ENCODE measurements around the gene EFHB.
"Not testable (repeated sequence)": the region's sequence is repeated elsewhere in the genome, so short reads cannot be mapped to it uniquely, and the experiment has no call there.

The EFHB gene

DNA sequence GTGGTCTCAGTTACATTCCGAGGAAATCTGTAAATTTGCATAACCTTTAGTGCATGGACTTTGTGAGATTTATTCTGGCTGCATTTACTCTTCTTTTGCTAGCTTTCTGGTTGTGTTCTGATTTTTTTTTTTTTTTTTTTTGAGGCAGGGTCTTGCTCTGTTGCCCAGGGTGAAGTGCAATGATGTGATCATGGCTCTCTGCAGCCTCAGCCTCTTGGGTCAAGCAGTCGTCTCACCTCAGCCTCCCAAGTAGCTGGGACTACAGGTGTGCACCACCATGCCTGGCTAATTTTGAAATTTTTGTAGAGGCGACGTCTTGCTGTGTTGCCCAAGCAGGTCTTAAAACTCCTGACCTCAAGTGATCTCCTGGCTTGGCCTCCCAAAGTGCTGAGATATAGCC, 25.5 kb upstream of the EFHB start (continued):
- TF ChIP-seq, protein P1, sequence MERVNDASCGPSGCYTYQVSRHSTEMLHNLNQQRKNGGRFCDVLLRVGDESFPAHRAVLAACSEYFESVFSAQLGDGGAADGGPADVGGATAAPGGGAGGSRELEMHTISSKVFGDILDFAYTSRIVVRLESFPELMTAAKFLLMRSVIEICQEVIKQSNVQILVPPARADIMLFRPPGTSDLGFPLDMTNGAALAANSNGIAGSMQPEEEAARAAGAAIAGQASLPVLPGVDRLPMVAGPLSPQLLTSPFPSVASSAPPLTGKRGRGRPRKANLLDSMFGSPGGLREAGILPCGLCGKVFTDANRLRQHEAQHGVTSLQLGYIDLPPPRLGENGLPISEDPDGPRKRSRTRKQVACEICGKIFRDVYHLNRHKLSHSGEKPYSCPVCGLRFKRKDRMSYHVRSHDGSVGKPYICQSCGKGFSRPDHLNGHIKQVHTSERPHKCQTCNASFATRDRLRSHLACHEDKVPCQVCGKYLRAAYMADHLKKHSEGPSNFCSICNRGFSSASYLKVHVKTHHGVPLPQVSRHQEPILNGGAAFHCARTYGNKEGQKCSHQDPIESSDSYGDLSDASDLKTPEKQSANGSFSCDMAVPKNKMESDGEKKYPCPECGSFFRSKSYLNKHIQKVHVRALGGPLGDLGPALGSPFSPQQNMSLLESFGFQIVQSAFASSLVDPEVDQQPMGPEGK (CRISPR knock-in tag; IDR thresholded peaks at IDR 0.05; ENCODE audit: borderline replicate concordance), result no peak
- TF ChIP-seq TCF4 (CRISPR knock-in tag; IDR thresholded peaks at IDR 0.05; ENCODE audit: borderline replicate concordance), result no peak
- TF ChIP-seq ZFP30 (CRISPR knock-in tag; IDR thresholded peaks at IDR 0.05), result no peak
- TF ChIP-seq ZNF565 (CRISPR knock-in tag; conservative IDR thresholded peaks at IDR 0.05; ENCODE audit: low read depth), result no peak
- TF ChIP-seq ESRRG (CRISPR knock-in tag; IDR thresholded peaks at IDR 0.05), result no peak

DNA sequence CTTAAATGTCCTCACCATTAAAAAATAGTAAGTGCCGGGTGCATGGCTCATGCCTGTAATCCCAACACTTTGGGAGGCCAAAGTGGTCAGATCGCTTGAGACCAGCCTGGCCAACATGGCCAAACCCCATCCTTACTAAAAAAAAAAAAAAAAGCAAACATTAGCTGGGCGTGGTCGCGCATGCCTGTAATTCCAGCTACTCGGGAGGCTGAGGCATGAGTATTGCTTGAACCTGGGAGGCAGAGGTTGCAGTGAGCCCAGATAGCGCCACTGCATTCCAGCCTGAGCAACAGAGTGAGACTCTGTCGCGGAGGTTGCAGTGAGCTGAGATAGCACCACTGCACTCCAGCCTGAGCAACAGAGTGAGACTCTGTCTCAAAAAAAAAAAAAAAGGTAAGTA, 23.3 kb upstream of the EFHB start:
- not testable (repeated sequence) for ATAC-seq

DNA sequence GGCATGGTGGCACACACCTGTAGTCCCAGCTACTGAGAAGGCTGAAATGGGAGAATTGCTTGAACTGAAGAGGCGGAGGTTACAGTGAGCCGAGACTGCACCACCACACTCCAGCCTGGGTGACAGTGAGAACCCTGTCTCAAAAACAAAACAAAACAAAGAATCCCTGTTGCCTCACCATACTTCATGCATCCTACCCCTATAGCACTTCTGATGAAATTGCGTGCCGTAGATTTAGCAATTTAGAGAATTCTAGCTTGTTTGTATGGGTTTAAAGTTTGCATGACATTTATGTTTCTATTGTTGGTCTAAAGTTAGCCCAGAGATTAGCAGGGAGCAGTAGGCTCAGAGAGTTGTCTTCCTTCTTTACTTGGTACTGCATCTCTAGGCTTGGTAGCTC, 20.7 kb upstream of the EFHB start:
- TF ChIP-seq, protein P2, sequence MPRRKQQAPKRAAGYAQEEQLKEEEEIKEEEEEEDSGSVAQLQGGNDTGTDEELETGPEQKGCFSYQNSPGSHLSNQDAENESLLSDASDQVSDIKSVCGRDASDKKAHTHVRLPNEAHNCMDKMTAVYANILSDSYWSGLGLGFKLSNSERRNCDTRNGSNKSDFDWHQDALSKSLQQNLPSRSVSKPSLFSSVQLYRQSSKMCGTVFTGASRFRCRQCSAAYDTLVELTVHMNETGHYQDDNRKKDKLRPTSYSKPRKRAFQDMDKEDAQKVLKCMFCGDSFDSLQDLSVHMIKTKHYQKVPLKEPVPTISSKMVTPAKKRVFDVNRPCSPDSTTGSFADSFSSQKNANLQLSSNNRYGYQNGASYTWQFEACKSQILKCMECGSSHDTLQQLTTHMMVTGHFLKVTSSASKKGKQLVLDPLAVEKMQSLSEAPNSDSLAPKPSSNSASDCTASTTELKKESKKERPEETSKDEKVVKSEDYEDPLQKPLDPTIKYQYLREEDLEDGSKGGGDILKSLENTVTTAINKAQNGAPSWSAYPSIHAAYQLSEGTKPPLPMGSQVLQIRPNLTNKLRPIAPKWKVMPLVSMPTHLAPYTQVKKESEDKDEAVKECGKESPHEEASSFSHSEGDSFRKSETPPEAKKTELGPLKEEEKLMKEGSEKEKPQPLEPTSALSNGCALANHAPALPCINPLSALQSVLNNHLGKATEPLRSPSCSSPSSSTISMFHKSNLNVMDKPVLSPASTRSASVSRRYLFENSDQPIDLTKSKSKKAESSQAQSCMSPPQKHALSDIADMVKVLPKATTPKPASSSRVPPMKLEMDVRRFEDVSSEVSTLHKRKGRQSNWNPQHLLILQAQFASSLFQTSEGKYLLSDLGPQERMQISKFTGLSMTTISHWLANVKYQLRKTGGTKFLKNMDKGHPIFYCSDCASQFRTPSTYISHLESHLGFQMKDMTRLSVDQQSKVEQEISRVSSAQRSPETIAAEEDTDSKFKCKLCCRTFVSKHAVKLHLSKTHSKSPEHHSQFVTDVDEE (CRISPR knock-in tag; IDR thresholded peaks at IDR 0.05), result no peak
- ATAC-seq, result no peak

DNA sequence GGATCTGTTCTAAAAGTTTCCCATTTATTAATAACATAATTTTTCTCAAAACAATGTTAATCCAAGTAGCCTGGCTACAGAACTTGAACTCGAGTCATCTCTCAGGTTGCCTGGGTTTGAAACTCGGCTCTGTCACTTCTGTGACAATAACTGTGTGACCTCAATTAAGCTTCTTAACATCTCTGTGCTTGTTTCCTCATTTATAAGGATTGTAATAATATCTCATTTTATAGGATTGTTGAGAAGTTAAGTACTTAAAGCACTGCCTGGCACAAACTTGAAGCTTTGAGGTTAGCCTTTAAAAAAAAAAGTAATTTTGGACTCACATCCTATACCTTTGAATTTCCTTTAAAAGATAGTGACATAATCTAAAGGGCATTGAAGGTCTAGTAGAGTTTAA, 16.3 kb upstream of the EFHB start:
- no peak for TF ChIP-seq ZNF70 (CRISPR knock-in tag; IDR thresholded peaks at IDR 0.05)
- TF ChIP-seq BACH2 (CRISPR knock-in tag; IDR thresholded peaks at IDR 0.05; ENCODE audit: borderline replicate concordance), result no peak
- no peak for TF ChIP-seq ZFP30 (CRISPR knock-in tag; IDR thresholded peaks at IDR 0.05)
- no peak for TF ChIP-seq OSR1 (CRISPR knock-in tag; IDR thresholded peaks at IDR 0.05)
- TF ChIP-seq ZNF8 (CRISPR knock-in tag; IDR thresholded peaks at IDR 0.05), result no peak
- TF ChIP-seq TCF4 (CRISPR knock-in tag; IDR thresholded peaks at IDR 0.05; ENCODE audit: borderline replicate concordance), result no peak
- TF ChIP-seq RARB (CRISPR knock-in tag; IDR thresholded peaks at IDR 0.05), result no peak
- no peak for TF ChIP-seq PPARA (CRISPR knock-in tag; IDR thresholded peaks at IDR 0.05; ENCODE audit: borderline replicate concordance)
- TF ChIP-seq CSDC2 (CRISPR knock-in tag; IDR thresholded peaks at IDR 0.05), result no peak
- no peak for ATAC-seq

DNA sequence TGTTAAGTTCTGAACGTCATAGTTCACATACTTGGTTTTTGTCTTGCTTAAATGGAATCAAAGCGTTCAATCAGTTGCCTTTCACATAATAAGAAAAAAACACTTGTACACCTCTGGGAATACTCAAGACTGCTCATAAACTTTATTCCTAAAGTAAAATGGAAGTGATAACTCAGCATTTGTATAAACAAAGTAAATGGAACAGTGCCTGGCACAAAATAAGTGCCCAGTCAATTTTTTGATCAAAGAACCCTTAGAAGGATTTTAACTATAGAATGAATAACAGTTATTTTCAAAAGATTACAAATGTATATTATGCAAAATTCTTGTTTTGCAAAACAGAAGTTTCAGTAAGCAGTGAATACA, 14.2 kb upstream of the EFHB start:
- TF ChIP-seq, protein P3, sequence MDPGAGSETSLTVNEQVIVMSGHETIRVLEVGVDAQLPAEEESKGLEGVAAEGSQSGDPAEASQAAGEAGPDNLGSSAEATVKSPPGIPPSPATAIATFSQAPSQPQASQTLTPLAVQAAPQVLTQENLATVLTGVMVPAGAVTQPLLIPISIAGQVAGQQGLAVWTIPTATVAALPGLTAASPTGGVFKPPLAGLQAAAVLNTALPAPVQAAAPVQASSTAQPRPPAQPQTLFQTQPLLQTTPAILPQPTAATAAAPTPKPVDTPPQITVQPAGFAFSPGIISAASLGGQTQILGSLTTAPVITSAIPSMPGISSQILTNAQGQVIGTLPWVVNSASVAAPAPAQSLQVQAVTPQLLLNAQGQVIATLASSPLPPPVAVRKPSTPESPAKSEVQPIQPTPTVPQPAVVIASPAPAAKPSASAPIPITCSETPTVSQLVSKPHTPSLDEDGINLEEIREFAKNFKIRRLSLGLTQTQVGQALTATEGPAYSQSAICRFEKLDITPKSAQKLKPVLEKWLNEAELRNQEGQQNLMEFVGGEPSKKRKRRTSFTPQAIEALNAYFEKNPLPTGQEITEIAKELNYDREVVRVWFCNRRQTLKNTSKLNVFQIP (CRISPR knock-in tag; IDR thresholded peaks at IDR 0.05; ENCODE audit: borderline replicate concordance, low read depth), result no peak
- no peak for TF ChIP-seq TCF4 (CRISPR knock-in tag; IDR thresholded peaks at IDR 0.05; ENCODE audit: borderline replicate concordance)
- TF ChIP-seq ARNTL (CRISPR knock-in tag; IDR thresholded peaks at IDR 0.05; ENCODE audit: borderline replicate concordance, low read depth), result no peak
- TF ChIP-seq ZNF565 (CRISPR knock-in tag; conservative IDR thresholded peaks at IDR 0.05; ENCODE audit: low read depth), result no peak
- TF ChIP-seq, protein P2 (CRISPR knock-in tag; IDR thresholded peaks at IDR 0.05), result no peak
- no peak for TF ChIP-seq SNAI2 (CRISPR knock-in tag; IDR thresholded peaks at IDR 0.05)
- TF ChIP-seq CSDC2 (CRISPR knock-in tag; IDR thresholded peaks at IDR 0.05), result no peak
- no peak for TF ChIP-seq OSR1 (CRISPR knock-in tag; IDR thresholded peaks at IDR 0.05)
- no peak for TF ChIP-seq PPARA (CRISPR knock-in tag; IDR thresholded peaks at IDR 0.05; ENCODE audit: borderline replicate concordance)
- TF ChIP-seq ZFP30 (CRISPR knock-in tag; IDR thresholded peaks at IDR 0.05), result no peak
- TF ChIP-seq GLIS3 (CRISPR knock-in tag; IDR thresholded peaks at IDR 0.05), result no peak
- no peak for TF ChIP-seq RARB (CRISPR knock-in tag; IDR thresholded peaks at IDR 0.05)
- TF ChIP-seq, protein P4, sequence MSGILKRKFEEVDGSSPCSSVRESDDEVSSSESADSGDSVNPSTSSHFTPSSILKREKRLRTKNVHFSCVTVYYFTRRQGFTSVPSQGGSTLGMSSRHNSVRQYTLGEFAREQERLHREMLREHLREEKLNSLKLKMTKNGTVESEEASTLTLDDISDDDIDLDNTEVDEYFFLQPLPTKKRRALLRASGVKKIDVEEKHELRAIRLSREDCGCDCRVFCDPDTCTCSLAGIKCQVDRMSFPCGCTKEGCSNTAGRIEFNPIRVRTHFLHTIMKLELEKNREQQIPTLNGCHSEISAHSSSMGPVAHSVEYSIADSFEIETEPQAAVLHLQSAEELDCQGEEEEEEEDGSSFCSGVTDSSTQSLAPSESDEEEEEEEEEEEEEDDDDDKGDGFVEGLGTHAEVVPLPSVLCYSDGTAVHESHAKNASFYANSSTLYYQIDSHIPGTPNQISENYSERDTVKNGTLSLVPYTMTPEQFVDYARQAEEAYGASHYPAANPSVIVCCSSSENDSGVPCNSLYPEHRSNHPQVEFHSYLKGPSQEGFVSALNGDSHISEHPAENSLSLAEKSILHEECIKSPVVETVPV (CRISPR knock-in tag; IDR thresholded peaks at IDR 0.05), result no peak
- TF ChIP-seq ESRRG (CRISPR knock-in tag; IDR thresholded peaks at IDR 0.05), result no peak
- TF ChIP-seq, protein P5, sequence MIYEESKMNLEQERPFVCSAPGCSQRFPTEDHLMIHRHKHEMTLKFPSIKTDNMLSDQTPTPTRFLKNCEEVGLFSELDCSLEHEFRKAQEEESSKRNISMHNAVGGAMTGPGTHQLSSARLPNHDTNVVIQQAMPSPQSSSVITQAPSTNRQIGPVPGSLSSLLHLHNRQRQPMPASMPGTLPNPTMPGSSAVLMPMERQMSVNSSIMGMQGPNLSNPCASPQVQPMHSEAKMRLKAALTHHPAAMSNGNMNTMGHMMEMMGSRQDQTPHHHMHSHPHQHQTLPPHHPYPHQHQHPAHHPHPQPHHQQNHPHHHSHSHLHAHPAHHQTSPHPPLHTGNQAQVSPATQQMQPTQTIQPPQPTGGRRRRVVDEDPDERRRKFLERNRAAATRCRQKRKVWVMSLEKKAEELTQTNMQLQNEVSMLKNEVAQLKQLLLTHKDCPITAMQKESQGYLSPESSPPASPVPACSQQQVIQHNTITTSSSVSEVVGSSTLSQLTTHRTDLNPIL (CRISPR knock-in tag; IDR thresholded peaks at IDR 0.05; ENCODE audit: low read depth), result no peak
- TF ChIP-seq TOX (CRISPR knock-in tag; IDR thresholded peaks at IDR 0.05; ENCODE audit: borderline replicate concordance), result no peak
- ATAC-seq, result no peak

Measured in SK-N-SH treated with all-trans-retinoic acid at 6 μM for 48 hours (cell line).